ENCODE results near the gene HOXB6.

HOXB6 gene

DNA sequence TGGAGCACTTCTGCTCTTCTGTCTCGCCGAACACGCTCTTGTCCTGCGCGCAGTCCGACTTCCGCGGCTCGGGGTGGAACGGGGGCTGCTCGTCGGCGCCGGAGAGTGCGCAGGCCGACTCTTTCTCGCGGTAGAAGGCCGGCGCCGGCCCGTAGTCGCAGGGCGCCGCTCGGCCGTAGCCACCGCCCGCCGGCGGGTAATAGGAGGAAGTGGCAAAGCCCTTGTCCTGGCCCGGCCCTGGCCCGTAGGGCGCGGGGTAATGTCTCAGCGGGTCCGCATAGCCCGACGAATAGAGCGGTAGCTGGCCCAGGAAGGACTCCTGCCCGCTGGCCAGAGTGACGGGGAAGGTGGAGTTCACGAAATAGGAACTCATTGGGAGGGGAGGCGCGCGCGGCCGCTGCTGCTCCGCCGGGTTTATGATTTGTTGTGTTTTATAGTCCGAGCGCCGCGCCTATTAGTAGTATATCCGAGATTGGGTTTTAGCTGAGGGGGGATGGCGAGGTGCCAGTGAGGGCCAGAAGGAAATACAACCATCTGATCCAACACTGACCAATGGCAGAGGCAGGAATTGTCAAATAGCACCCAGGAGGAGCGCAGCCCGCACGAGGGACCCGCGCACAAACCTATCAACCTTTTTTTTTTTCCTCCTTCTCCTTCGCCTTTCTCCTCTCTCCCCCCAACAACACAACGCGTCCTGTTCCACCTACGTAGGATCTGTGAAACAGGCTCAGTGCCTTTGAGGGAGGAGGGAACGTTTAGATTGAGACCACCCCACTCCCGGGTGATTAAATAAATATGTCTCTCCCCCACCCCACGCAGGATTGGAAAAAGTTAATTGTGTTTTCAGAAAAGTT lies 6.8 kb downstream of the HOXB6 start:
- TF ChIP-seq, protein P1, sequence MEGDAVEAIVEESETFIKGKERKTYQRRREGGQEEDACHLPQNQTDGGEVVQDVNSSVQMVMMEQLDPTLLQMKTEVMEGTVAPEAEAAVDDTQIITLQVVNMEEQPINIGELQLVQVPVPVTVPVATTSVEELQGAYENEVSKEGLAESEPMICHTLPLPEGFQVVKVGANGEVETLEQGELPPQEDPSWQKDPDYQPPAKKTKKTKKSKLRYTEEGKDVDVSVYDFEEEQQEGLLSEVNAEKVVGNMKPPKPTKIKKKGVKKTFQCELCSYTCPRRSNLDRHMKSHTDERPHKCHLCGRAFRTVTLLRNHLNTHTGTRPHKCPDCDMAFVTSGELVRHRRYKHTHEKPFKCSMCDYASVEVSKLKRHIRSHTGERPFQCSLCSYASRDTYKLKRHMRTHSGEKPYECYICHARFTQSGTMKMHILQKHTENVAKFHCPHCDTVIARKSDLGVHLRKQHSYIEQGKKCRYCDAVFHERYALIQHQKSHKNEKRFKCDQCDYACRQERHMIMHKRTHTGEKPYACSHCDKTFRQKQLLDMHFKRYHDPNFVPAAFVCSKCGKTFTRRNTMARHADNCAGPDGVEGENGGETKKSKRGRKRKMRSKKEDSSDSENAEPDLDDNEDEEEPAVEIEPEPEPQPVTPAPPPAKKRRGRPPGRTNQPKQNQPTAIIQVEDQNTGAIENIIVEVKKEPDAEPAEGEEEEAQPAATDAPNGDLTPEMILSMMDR (IDR thresholded peaks at IDR 0.05) = no peak

- TF ChIP-seq, protein P1 (IDR thresholded peaks at IDR 0.05) = no peak
Observed at GRCh38 chr17:48597528-48597777, 7.3 kb downstream of the HOXB6 start.

- TF ChIP-seq, protein P1 (IDR thresholded peaks at IDR 0.05) = no peak
Observed at GRCh38 chr17:48596735-48597527, 7.9 kb downstream of the HOXB6 start.

- TF ChIP-seq, protein P1 (IDR thresholded peaks at IDR 0.05) = no peak
Observed at GRCh38 chr17:48596000-48596734, 8.6 kb downstream of the HOXB6 start.

GRCh38 chr17:48595278-48595999 lies 9.3 kb downstream of the HOXB6 start:
- TF ChIP-seq, protein P1 (IDR thresholded peaks at IDR 0.05) = no peak

- TF ChIP-seq, protein P1 (IDR thresholded peaks at IDR 0.05) = no peak
Observed at GRCh38 chr17:48594538-48595277, 10.1 kb downstream of the HOXB6 start.

All from LNCAP (cell line).